ENCODE data around the gene LAMA5.
"Not testable (repeated sequence)": the region's sequence is repeated elsewhere in the genome, so short reads cannot be mapped to it uniquely, and the experiment has no call there.

The LAMA5 gene

GRCh38 chr20:62377615-62378178 lies 10.6 kb upstream of the LAMA5 start:
- no peak overlapping the region for H3K4me3 ChIP-seq (ENCODE audit: low read length)
- no peak for DNase-seq (ENCODE audit: low read depth)
- no peak for TF ChIP-seq CTCF (conservative IDR thresholded peaks at IDR 0.05; ENCODE audit: low read length)

GRCh38 chr20:62377064-62377461 lies 10.0 kb upstream of the LAMA5 start:
- no peak for DNase-seq (ENCODE audit: low read depth)
- H3K4me3 ChIP-seq (ENCODE audit: low read length): no peak overlapping the region
- TF ChIP-seq CTCF (conservative IDR thresholded peaks at IDR 0.05; ENCODE audit: low read length): no peak

GRCh38 chr20:62376112-62377063 lies 9.3 kb upstream of the LAMA5 start:
- TF ChIP-seq CTCF (conservative IDR thresholded peaks at IDR 0.05; ENCODE audit: low read length): peak; percentile 47
- DNase-seq (ENCODE audit: low read depth): no peak
- no peak overlapping the region for H3K4me3 ChIP-seq (ENCODE audit: low read length)

GRCh38 chr20:62374331-62375152 lies 7.4 kb upstream of the LAMA5 start:
- TF ChIP-seq CTCF (conservative IDR thresholded peaks at IDR 0.05; ENCODE audit: low read length): no peak
- DNase-seq (ENCODE audit: low read depth): no peak
- H3K4me3 ChIP-seq (ENCODE audit: low read length): no peak overlapping the region

GRCh38 chr20:62373631-62374179 lies 6.6 kb upstream of the LAMA5 start:
- DNase-seq (ENCODE audit: low read depth); H3K4me3 ChIP-seq (ENCODE audit: low read length): not testable (repeated sequence)

- no peak overlapping the region for H3K4me3 ChIP-seq (ENCODE audit: low read length)
- no peak for DNase-seq (ENCODE audit: low read depth)
- no peak for TF ChIP-seq CTCF (conservative IDR thresholded peaks at IDR 0.05; ENCODE audit: low read length)
These were observed 5.2 kb upstream of the LAMA5 start for GRCh38 chr20:62372042-62372993.
